Endothelial cell of umbilical vein (primary cell): ENCODE data around the gene ESRRB. TPM values are rescaled to one million over a fixed set of nuclear protein-coding genes. Genes with fewer than 3 reads are reported as not detected.

Experiments used
- BruUV-seq: library from RNA; stranded (reverse); fragments of 400-500 nt; replicated peaks from 2 replicates; lab custom pipeline; 2021; lab: Mats Ljungman, UMichigan
- CTCF ChIA-PET: fragments of 300-600, 350-600 bp; sonication (Branson Sonifier 250); formaldehyde crosslinking; loops from one replicate; lab custom pipeline; 2021; ENCODE audit warnings: antibody characterized with exemption, inconsistent platforms; lab: Charles Lee
- POLR2A ChIA-PET: fragments of 300-600, 350-600 bp; sonication (Branson Sonifier 250); formaldehyde crosslinking; loops from one replicate; lab custom pipeline; 2021; ENCODE audit warnings: antibody characterized with exemption, inconsistent platforms; lab: Charles Lee
- DNase-seq: peaks from one replicate; pipeline ENCODE4 v3.0.0-alpha.2; 2011; ENCODE audit warnings: low read depth, low spot score
- FAIRE-seq: peaks from 2 replicates; lab custom pipeline; 2011; peaks lifted over from hg19 to GRCh38; lab: Jason Lieb, UNC
- H2AFZ ChIP-seq: 2 replicates; pipeline ENCODE4 v1.6.0; 2012; ENCODE audit warnings: low read depth, low read length, control low read depth, inconsistent platforms
- H3K27ac ChIP-seq: 2 replicates; pipeline ENCODE4 v1.5.1; 2011; ENCODE audit warnings: low read depth, mild to moderate bottlenecking, control low read depth, low read length, moderate library complexity; ENCODE audit not compliant: insufficient read depth
- H3K27me3 ChIP-seq, 2 experiments: 2 replicates each; pipeline versions ENCODE4 v1.6.0 to v1.6.1; 2011; ENCODE audit warnings: low read length in 2 of 2, mixed read lengths in 1 of 2; ENCODE audit not compliant: control insufficient read depth in 2 of 2, insufficient read depth in 2 of 2
- H3K36me3 ChIP-seq, 2 experiments: 2 replicates in 1 of 2; 3 replicates in 1 of 2; pipeline ENCODE4 v1.5.1; 2011; ENCODE audit warnings: low read length in 2 of 2, mild to moderate bottlenecking in 1 of 2, moderate library complexity in 1 of 2; ENCODE audit not compliant: control insufficient read depth in 2 of 2, insufficient read depth in 2 of 2; ENCODE audit errors: extremely low read depth in 1 of 2
- H3K4me1 ChIP-seq: 3 replicates; pipeline ENCODE4 v1.5.1; 2011; ENCODE audit warnings: mild to moderate bottlenecking, low read length; ENCODE audit not compliant: control insufficient read depth, insufficient read depth; ENCODE audit errors: extremely low read depth
- H3K4me2 ChIP-seq: 2 replicates; pipeline ENCODE4 v1.6.1; 2011; ENCODE audit warnings: low read length, control low read depth, mixed read lengths; ENCODE audit not compliant: insufficient read depth
- H3K4me3 ChIP-seq, 3 experiments: fragments of 200-600 bp in 1 of 3; sonication (generic), shearing (Covaris generic) in 1 of 3; replicated peaks in 1 of 3; 2 replicates each; pipeline ENCODE4 v1.5.1; 2011 to 2016; ENCODE audit warnings: control low read depth in 3 of 3, low read length in 3 of 3, mild to moderate bottlenecking in 2 of 3, inconsistent platforms in 1 of 3, low read depth in 1 of 3, moderate library complexity in 1 of 3; ENCODE audit not compliant: insufficient read depth in 1 of 3
- H3K79me2 ChIP-seq: 2 replicates; pipeline ENCODE4 v1.6.0; 2012; ENCODE audit warnings: low read length, inconsistent platforms; ENCODE audit not compliant: control insufficient read depth, insufficient read depth
- H3K9ac ChIP-seq: replicated peaks from 2 replicates; pipeline ENCODE3; 2011; ENCODE audit warnings: low read length, control low read depth; ENCODE audit not compliant: insufficient read depth; ENCODE audit errors: extremely low read depth
- H3K9me1 ChIP-seq: replicated peaks from 3 replicates; pipeline ENCODE4 v1.6.0; 2011; ENCODE audit warnings: mild to moderate bottlenecking, low read length; ENCODE audit not compliant: control insufficient read depth, insufficient read depth; ENCODE audit errors: extremely low read depth
- H3K9me3 ChIP-seq: replicated peaks from 2 replicates; pipeline ENCODE4 v1.5.1; 2012; ENCODE audit warnings: low read length, inconsistent platforms; ENCODE audit not compliant: control insufficient read depth, insufficient read depth
- H4K20me1 ChIP-seq: replicated peaks from 2 replicates; pipeline ENCODE3; 2011; ENCODE audit warnings: mild to moderate bottlenecking, low read length; ENCODE audit not compliant: control insufficient read depth, insufficient read depth; ENCODE audit errors: extremely low read depth
- EZH2 ChIP-seq: IDR thresholded peaks from 2 replicates; pipeline ENCODE4 v1.6.1; 2012; ENCODE audit warnings: borderline replicate concordance, low read depth, mild to moderate bottlenecking, moderate library complexity, low read length, inconsistent platforms; ENCODE audit not compliant: severe bottlenecking
- FOS ChIP-seq: IDR thresholded peaks from 2 replicates; pipeline ENCODE4 v1.6.1; 2011; ENCODE audit warnings: mild to moderate bottlenecking, low read length, moderate library complexity, borderline replicate concordance; ENCODE audit not compliant: insufficient read depth
- GATA2 ChIP-seq: IDR thresholded peaks from 2 replicates; pipeline ENCODE4 v1.7.0; 2011; ENCODE audit warnings: low read depth, mild to moderate bottlenecking, moderate library complexity, mixed read lengths, low read length; ENCODE audit not compliant: insufficient read length, insufficient read depth
- JUN ChIP-seq: IDR thresholded peaks from 2 replicates; pipeline ENCODE4 v1.6.1; 2011; ENCODE audit warnings: borderline replicate concordance, low read depth; ENCODE audit not compliant: insufficient read length, insufficient read depth
- MYC ChIP-seq: IDR thresholded peaks from one replicate; pipeline ENCODE4 v1.6.1; 2011; ENCODE audit warnings: mild to moderate bottlenecking, low read depth, low read length
- POLR2A ChIP-seq: IDR thresholded peaks from 2 replicates; pipeline ENCODE4 v1.6.1; 2012; ENCODE audit warnings: low read depth, mild to moderate bottlenecking, control low read depth, low read length
- POLR2AphosphoS5 ChIP-seq: IDR thresholded peaks from 2 replicates; pipeline ENCODE4 v1.6.1; 2012; ENCODE audit warnings: low read depth, mild to moderate bottlenecking, control low read depth, low read length, moderate library complexity; ENCODE audit not compliant: insufficient read depth
- dilution Hi-C: fragments of 300-500 bp; cut with MboI; formaldehyde crosslinking; loops from one replicate; pipeline ENCODE4 v1.15.0; 2019; ENCODE audit warnings: low sequenced_read_pairs; ENCODE audit not compliant: extremely low pct_ligation_motif_present
- intact Hi-C: fragments of 100-400 bp; cut with micrococcal nuclease; formaldehyde crosslinking; loops from one replicate; pipeline ENCODE4 v1.10.0; 2022
- polyA plus RNA-seq, 4 experiments: library from polyadenylated mRNA; depleted of rRNA in 3 of 4; stranded (reverse) in 3 of 4; unstranded in 1 of 4; fragments of >200 nt; gene quantifications; 2 replicates each; pipeline versions ENCODE4 v1.2.1 to v1.2.3, GENCODE V29; 2011 to 2012; ENCODE audit warnings: missing spikeins in 1 of 4
- total RNA-seq: library from RNA; stranded (reverse); gene quantifications from 2 replicates; pipeline ENCODE4 v1.2.3, GENCODE V29; 2021
- TF ChIP-seq, protein P1 (sequence below), 2 donors: IDR thresholded peaks; 1 replicate in 1 of 2; 2 replicates in 1 of 2; pipeline ENCODE4 v1.5.1; 2011; ENCODE audit warnings: low read length in 2 of 2, mild to moderate bottlenecking in 2 of 2, moderate library complexity in 2 of 2, control low read depth in 1 of 2, inconsistent platforms in 1 of 2, low read depth in 1 of 2; ENCODE audit not compliant: insufficient read depth in 1 of 2; ENCODE audit errors: extremely low read depth in 1 of 2

ESRRB gene
- total and polyA plus RNA-seq, 2 donors (not counting 3 experiments of a cell fraction or from before 2014, with no cell fraction given) = not detected

DNA sequence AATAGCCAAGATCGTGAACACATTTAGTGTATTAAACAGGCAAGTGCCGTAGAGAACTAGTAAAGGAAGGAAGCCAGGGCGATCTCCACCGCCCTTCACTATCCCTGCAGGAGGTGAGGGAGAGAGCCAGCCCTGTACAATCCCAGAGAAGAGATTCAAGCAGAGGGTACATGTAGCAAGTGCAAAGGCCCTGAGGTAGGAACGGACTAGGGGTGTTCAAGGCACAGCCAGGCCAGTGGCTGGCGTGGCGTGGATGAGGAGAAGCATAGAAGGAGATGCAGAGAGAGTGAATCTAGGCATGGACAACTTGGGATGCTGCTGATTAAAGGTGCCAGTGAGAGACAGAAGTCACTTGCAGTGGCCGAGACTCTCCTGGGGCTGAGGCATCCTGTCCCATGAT is 39.1 kb upstream of the ESRRB start:
- no peak overlapping the region for H3K27ac ChIP-seq
- ChIA-PET CTCF (interaction anchor here (2.9 kb wide), 1 partner anchor 16 kb away, joined by 11 read pairs; no protein-coding TSS in a partner anchor), POLR2A (no interaction called here)
- no peak for FAIRE-seq
- no peaks in the 10 kb centered on the region for H4K20me1 ChIP-seq
- H3K9ac ChIP-seq = no peak overlapping the region
- H2AFZ ChIP-seq = no peak overlapping the region
- H3K4me1 ChIP-seq = no peaks in the 10 kb centered on the region
- BruUV-seq = no TSS peak
- H3K4me3 ChIP-seq = no peak overlapping the region
- H3K4me2 ChIP-seq = no peak overlapping the region
- dilution Hi-C loops = no loop called here
- intact Hi-C loops = no loop called here
- peaks cover 0 to 11% of the 10 kb centered on the region in 2 experiments for H3K27me3 ChIP-seq
- DNase-seq = no peak
- H3K36me3 ChIP-seq = no peaks in the 10 kb centered on the region
- TF ChIP-seq POLR2AphosphoS5 = no peak
- H3K9me3 ChIP-seq = no peaks in the 10 kb centered on the region
- H3K79me2 ChIP-seq = no peaks in the 10 kb centered on the region
- H3K9me1 ChIP-seq = no peaks in the 10 kb centered on the region

DNA sequence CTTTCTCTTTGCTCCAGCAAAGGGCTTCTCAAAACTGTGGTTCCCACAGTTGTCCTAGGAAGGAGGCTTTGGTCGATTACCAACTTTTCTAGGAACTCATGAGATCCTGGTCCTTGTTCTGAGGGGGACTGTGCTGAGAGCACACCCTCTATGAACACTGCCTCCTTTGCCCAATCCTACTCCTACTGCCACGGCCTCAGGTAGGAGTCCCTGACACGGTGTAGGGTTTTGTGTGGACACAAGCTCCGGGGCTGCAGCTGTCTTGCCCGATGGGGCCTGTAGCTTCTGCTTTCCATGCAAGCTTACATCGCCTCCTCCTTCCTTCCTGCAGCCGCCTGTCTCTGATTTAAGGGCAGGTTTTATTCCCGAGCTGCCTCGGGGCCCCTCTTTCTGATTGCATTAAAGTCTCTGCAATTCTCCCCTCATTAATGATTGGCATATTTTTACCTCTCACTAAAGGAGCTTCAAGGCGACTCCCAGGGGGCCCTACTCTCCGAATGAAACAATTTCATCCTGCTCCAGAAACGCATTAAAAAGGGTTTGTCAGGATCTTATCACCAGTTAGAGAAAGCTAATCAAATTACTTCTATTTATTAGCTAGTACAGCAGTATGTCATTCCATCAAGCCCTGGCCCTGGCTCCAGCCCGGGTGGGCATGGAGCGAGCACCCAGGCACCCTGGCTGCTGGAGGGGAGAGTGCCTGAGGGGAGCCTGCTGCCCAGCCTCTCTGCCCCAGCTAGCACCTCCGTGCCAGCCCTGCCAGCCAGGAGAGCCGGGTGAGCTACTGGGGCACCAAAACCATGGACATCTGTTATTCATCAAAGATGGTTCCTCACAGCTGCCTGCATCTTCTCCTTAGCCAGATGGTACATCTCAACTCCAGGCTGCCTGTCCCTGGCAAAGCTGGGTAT is 38.0 kb upstream of the ESRRB start:
- no peak overlapping the region for H3K4me2 ChIP-seq
- CTCF ChIA-PET = interaction anchor here (1.0 to 2.9 kb wide), 5 partner anchors 13 to 287 kb away, joined by 3 to 11 read pairs (median 5); no protein-coding TSS in a partner anchor
- H4K20me1 ChIP-seq = no peaks in the 10 kb centered on the region
- H3K27ac ChIP-seq = no peak overlapping the region
- TF ChIP-seq JUN = no peak
- no peak for TF ChIP-seq POLR2A
- no peak for TF ChIP-seq EZH2
- TF ChIP-seq, protein P1, sequence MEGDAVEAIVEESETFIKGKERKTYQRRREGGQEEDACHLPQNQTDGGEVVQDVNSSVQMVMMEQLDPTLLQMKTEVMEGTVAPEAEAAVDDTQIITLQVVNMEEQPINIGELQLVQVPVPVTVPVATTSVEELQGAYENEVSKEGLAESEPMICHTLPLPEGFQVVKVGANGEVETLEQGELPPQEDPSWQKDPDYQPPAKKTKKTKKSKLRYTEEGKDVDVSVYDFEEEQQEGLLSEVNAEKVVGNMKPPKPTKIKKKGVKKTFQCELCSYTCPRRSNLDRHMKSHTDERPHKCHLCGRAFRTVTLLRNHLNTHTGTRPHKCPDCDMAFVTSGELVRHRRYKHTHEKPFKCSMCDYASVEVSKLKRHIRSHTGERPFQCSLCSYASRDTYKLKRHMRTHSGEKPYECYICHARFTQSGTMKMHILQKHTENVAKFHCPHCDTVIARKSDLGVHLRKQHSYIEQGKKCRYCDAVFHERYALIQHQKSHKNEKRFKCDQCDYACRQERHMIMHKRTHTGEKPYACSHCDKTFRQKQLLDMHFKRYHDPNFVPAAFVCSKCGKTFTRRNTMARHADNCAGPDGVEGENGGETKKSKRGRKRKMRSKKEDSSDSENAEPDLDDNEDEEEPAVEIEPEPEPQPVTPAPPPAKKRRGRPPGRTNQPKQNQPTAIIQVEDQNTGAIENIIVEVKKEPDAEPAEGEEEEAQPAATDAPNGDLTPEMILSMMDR (IDR thresholded peaks at IDR 0.05; ENCODE audit: extremely low read depth in 1 of 2, insufficient read depth in 1 of 2, low read depth in 1 of 2, low read length in 2 of 2) = no peak
- no peak for TF ChIP-seq MYC
- no peak for TF ChIP-seq GATA2
- no peak for TF ChIP-seq FOS
- no TSS peak for BruUV-seq
- dilution Hi-C loops = no loop called here
- no peaks in the 10 kb centered on the region for H3K9me1 ChIP-seq
- no peaks in the 10 kb centered on the region for H3K4me1 ChIP-seq
- H3K27me3 ChIP-seq = peaks cover 0 to 16% of the 10 kb centered on the region in 2 experiments
- DNase-seq (no peak), FAIRE-seq (no peak)
- H2AFZ ChIP-seq = no peak overlapping the region
- H3K9ac ChIP-seq = no peak overlapping the region
- intact Hi-C loops = no loop called here
- no peaks in the 10 kb centered on the region for H3K9me3 ChIP-seq
- no peaks in the 10 kb centered on the region for H3K36me3 ChIP-seq
- no peak overlapping the region for H3K4me3 ChIP-seq
- POLR2A ChIA-PET = no interaction called here
- H3K79me2 ChIP-seq = no peaks in the 10 kb centered on the region
